ENCODE results near the gene EPHB1. TPM values are rescaled to one million over a fixed set of nuclear protein-coding genes. Genes with fewer than 3 reads are reported as not detected.

EPHB1 gene
- total RNA-seq, 1 experiment from 2014 or later = 2.8 TPM

- Mint-ChIP-seq H3K27me3 (ENCODE audit: low read depth) (peaks cover 6% of the 10 kb centered on the region; the same call in 1 of the 2 replicates), H3K27ac (no peak overlapping the region), H3K4me1 (peaks cover 20 to 22% of the 10 kb centered on the region in 2 experiments), H3K9me3 (no peaks in the 10 kb centered on the region; a peak in 2 of 5 replicates), H3K36me3 (ENCODE audit: insufficient read depth in 1 of 3, low read depth in 3 of 3) (peaks cover 0 to 3% (median 0%) of the 10 kb centered on the region in 3 experiments; a peak in 2 of 7 replicates), H3K4me3 (no peak overlapping the region)
- Histone ChIP-seq H3K9me3 (ENCODE audit: control insufficient read depth, low read depth, low read length) (no peaks in the 10 kb centered on the region), H3T11ph (ENCODE audit: low read length) (no peak overlapping the region), H2AK5ac (ENCODE audit: insufficient read length, low read length) (no peak overlapping the region), H4K91ac (ENCODE audit: insufficient read length, low read depth, low read length) (no peak overlapping the region), H2BK15ac (ENCODE audit: low read depth, low read length) (no peak overlapping the region), H3K27ac (ENCODE audit: insufficient read length, low read depth, low read length) (no peak overlapping the region), H2BK12ac (ENCODE audit: insufficient read length, low read depth, low read length) (no peak overlapping the region), H4K20me1 (ENCODE audit: control insufficient read depth, insufficient read depth, insufficient read length) (no peaks in the 10 kb centered on the region), H3K27me3 (ENCODE audit: insufficient read depth, low read length) (no peaks in the 10 kb centered on the region), H3K79me1 (ENCODE audit: insufficient read depth, low read depth, low read length, poor library complexity, severe bottlenecking) (no peaks in the 10 kb centered on the region), H3K4me2 (ENCODE audit: insufficient read depth, insufficient read length, low read length) (no peak overlapping the region), H3K9ac (ENCODE audit: extremely low read depth, insufficient read length, low read length) (no peak overlapping the region), H3K18ac (ENCODE audit: insufficient read length, low read depth, low read length) (no peak overlapping the region), H2AFZ (ENCODE audit: low read length) (no peak overlapping the region), H3K4me1 (ENCODE audit: insufficient read depth, low read length) (no peaks in the 10 kb centered on the region; the same call in 1 of the 2 replicates), H2BK5ac (ENCODE audit: insufficient read length, low read length) (no peak overlapping the region), H2BK20ac (ENCODE audit: low read depth, low read length, poor library complexity, severe bottlenecking) (no peak overlapping the region), H3K56ac (ENCODE audit: insufficient read length, low read depth, low read length) (no peak overlapping the region), H3K23ac (ENCODE audit: insufficient read length, low read depth, low read length) (no peak overlapping the region), H4K5ac (ENCODE audit: insufficient read length, low read depth, low read length) (no peak overlapping the region), H3K79me2 (ENCODE audit: insufficient read depth, low read length) (no peaks in the 10 kb centered on the region), H3K23me2 (ENCODE audit: insufficient read length, low read depth, low read length, poor library complexity, severe bottlenecking) (no peaks in the 10 kb centered on the region), H4K8ac (replicated peaks; ENCODE audit: insufficient read length, low read depth, low read length) (no peak overlapping the region), H3K4ac (ENCODE audit: low read depth, low read length) (no peak overlapping the region), H2BK120ac (ENCODE audit: low read depth, low read length, poor library complexity, severe bottlenecking) (no peak overlapping the region), H3K14ac (ENCODE audit: insufficient read depth, low read length) (no peak overlapping the region)
- DNase-seq = no peak
- TF ChIP-seq CTCF (conservative IDR thresholded peaks at IDR 0.05) = no peak
- no CpG with 5 or more reads among the region's 7 CpGs for WGBS (ENCODE audit: extremely low coverage, insufficient read length, low lambda C conversion rate)
Measured at GRCh38 chr3:135033737-135034136, 238.7 kb downstream of the EPHB1 start.

Data from H9 (cell line).